ENCODE results near the gene AXL. TPM values are rescaled to one million over a fixed set of nuclear protein-coding genes. Genes with fewer than 3 reads are reported as not detected.

The AXL gene
- total and polyA plus RNA-seq, 2 of the 8 experiments (the other 6 are each of a cell fraction or from before 2014, with no cell fraction given) = 35.3 to 51.0 TPM

GRCh38 chr19:41308450-41309179, 89.6 kb downstream of the AXL start:
- H3K4me3 ChIP-seq (ENCODE audit: extremely low read depth in 1 of 4, insufficient read depth in 2 of 4, low read depth in 3 of 4, low read length in 4 of 4) = no peak overlapping the region
- H3K27ac ChIP-seq (ENCODE audit: low read depth, low read length) = peak overlapping the region; percentile 51; the same call in 1 of the 2 replicates
- DNase-seq (ENCODE audit: low read depth in 1 of 2, low spot score in 2 of 2) = peak; percentile 86 to 100
- H3K36me3 ChIP-seq (ENCODE audit: control insufficient read depth in 2 of 4, insufficient read depth in 4 of 4, low read length in 3 of 4) = peaks cover 29 to 40% (median 33%) of the 10 kb centered on the region in 4 experiments
- H3K4me1 ChIP-seq (replicated peaks in 1 of 4; ENCODE audit: control insufficient read depth in 3 of 4, insufficient read depth in 4 of 4, low read length in 3 of 4) = peaks cover 0 to 10% (median under 1%) of the 10 kb centered on the region in 4 experiments; a peak in 3 of 7 replicates
- H3K23me2 ChIP-seq (ENCODE audit: low read depth, low read length) = peaks cover 7% of the 10 kb centered on the region
- H4K5ac ChIP-seq (ENCODE audit: insufficient read length, low read depth, low read length) = no peak overlapping the region
- peaks cover 0 to 13% of the 10 kb centered on the region in 2 experiments for H4K20me1 ChIP-seq (replicated peaks in 1 of 2; ENCODE audit: control insufficient read depth in 1 of 2, insufficient read depth in 2 of 2, low read length in 2 of 2)
- ChIA-PET POLR2A (ENCODE audit: partially characterized antibody) (interaction anchor here (0.7 to 22.6 kb wide), 20 partner anchors 13 to 726 kb away, joined by 3 to 579 read pairs (median 4); partner anchors contain the start of genes ACTMAP, CYP2S1, HNRNPUL1 and TGFB1), CTCF (ENCODE audit: partially characterized antibody) (interaction anchor here (0.6 to 7.3 kb wide), 24 partner anchors 11 to 556 kb away, joined by 3 to 63 read pairs (median 4); no protein-coding TSS in a partner anchor)
- peak; percentile 45 for FAIRE-seq
- 33% methylated on average over 8 of the region's 8 CpGs; no CpG with 5 or more reads in 1 of the 2 experiments for WGBS, 2 experiments (ENCODE audit: extremely low coverage in 1 of 2, insufficient coverage in 1 of 2, insufficient read length in 1 of 2, insufficient replicate concordance in 2 of 2, low coverage in 1 of 2, low lambda C conversion rate in 2 of 2, missing lambda C conversion rate in 1 of 2)
- H4K8ac ChIP-seq (ENCODE audit: extremely low read depth, insufficient read depth, low read length) = no peak overlapping the region
- H3K9me3 ChIP-seq (ENCODE audit: insufficient read depth in 2 of 2, low read depth in 1 of 2, low read length in 1 of 2) = no peaks in the 10 kb centered on the region
- no peak overlapping the region for H2BK120ac ChIP-seq (replicated peaks; ENCODE audit: low read depth, low read length)
- H3K4me2 ChIP-seq (ENCODE audit: insufficient read depth in 1 of 2, low read depth in 2 of 2, low read length in 2 of 2) = peak overlapping the region; percentile 27 to 83; a peak in 3 of 4 replicates
- no peak overlapping the region for H3K14ac ChIP-seq (ENCODE audit: insufficient read length)
- peak overlapping the region; percentile 17; the same call in 1 of the 2 replicates for H3K18ac ChIP-seq (ENCODE audit: extremely low read depth, low read length)
- no peak overlapping the region for H2BK5ac ChIP-seq (ENCODE audit: low read depth, low read length)
- H2AK5ac ChIP-seq (ENCODE audit: low read depth, low read length) = no peak overlapping the region
- H2BK15ac ChIP-seq (ENCODE audit: low read length) = no peak overlapping the region
- no peak overlapping the region for H4K91ac ChIP-seq (replicated peaks; ENCODE audit: insufficient read length, low read length)
- no peak overlapping the region for H3K9ac ChIP-seq (replicated peaks in 1 of 4; ENCODE audit: extremely low read depth in 1 of 4, low read depth in 3 of 4, low read length in 3 of 4)
- peaks cover 7% of the 10 kb centered on the region; the same call in 1 of the 2 replicates for H3K79me1 ChIP-seq (ENCODE audit: low read depth, low read length)
- no peak overlapping the region for H3K56ac ChIP-seq (replicated peaks; ENCODE audit: insufficient read length, low read depth, low read length)
- no peak overlapping the region for H2AFZ ChIP-seq (ENCODE audit: low read length)
- H3K79me2 ChIP-seq (ENCODE audit: control insufficient read depth in 1 of 2, insufficient read depth in 2 of 2, low read length in 2 of 2) = peaks cover 0 to 8% of the 10 kb centered on the region in 2 experiments; a peak in 2 of 4 replicates
- no peak overlapping the region for H2BK12ac ChIP-seq (ENCODE audit: low read depth, low read length)
- H3K27me3 ChIP-seq (replicated peaks in 1 of 4; ENCODE audit: control insufficient read depth in 3 of 4, extremely low read depth in 1 of 4, insufficient read depth in 3 of 4, low read length in 3 of 4) = no peaks in the 10 kb centered on the region
- no peak overlapping the region for H3K23ac ChIP-seq (ENCODE audit: insufficient read length)
- no peak overlapping the region for H3K4ac ChIP-seq (replicated peaks; ENCODE audit: insufficient read length, low read depth, low read length)
- H2BK20ac ChIP-seq (ENCODE audit: low read length) = no peak overlapping the region
- TF ChIP-seq JUND (IDR thresholded peaks at IDR 0.05; ENCODE audit: low read length) (no peak), TAF1 (IDR thresholded peaks at IDR 0.05; ENCODE audit: low read depth, low read length) (0 out of 2 replicates have a peak, but pooled peaks have one; percentile 13), ATF2 (IDR thresholded peaks at IDR 0.05; ENCODE audit: low read length) (no peak), TEAD4 (IDR thresholded peaks at IDR 0.05; ENCODE audit: low read depth, low read length) (0 out of 2 replicates have a peak, but pooled peaks have one; percentile 4), ASH2L (IDR thresholded peaks at IDR 0.05; ENCODE audit: low read length) (no peak), POLR2A (IDR thresholded peaks at IDR 0.05; ENCODE audit: control extremely low read depth in 1 of 2, low read depth in 2 of 2, low read length in 2 of 2) (peak; percentile 54 to 79), SP2 (IDR thresholded peaks at IDR 0.05; ENCODE audit: low read length) (no peak), CBX8 (IDR thresholded peaks at IDR 0.05; ENCODE audit: borderline replicate concordance, low read depth, low read length) (no peak), POLR2AphosphoS5 (IDR thresholded peaks at IDR 0.05; ENCODE audit: low read depth, low read length) (peak; percentile 79; the same call in 1 of the 2 replicates), BRCA1 (IDR thresholded peaks at IDR 0.05; ENCODE audit: low read depth, low read length) (no peak), SIN3A (conservative IDR thresholded peaks at IDR 0.05 in 1 of 2, IDR thresholded peaks at IDR 0.05 in 1 of 2; ENCODE audit: low read depth in 1 of 2, low read length in 2 of 2) (0 out of 4 replicates have a peak, but pooled peaks have one; percentile 20 to 69)

Measured in H1 (cell line).